DMS 273 (cell line): ENCODE data around the gene DNAL1.
A peak's percentile ranks its signal among the peaks of the same experiment; 100 is the strongest.

Experiments
- DNase-seq: peaks from one replicate; lab custom pipeline; 2025; ENCODE audit not compliant: unreplicated experiment; lab: John Stamatoyannopoulos, UW

Gene DNAL1

DNA sequence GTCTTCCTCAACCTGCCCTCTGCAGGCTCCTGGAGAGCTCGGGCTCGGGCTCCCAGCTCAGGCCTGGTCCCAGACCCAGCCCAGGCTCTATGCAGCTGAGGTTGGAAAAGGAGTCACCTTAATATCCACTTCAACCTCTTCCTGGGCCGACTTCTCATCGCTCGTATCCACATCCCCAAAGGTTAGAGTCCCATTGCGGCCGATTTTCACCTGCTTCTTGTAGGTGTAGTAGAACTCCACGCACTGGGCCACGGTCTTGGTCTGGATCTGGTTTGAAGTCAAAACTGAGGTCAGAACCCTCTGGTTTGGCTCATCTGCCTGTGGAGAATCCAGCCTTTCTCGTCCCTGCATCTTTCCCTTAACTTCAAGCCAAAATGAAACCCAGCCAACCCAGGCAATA is 77.8 kb downstream of the DNAL1 start:
- DNase-seq, result no peak

- no peak for DNase-seq
Measured at GRCh38 chr14:73723406-73723796, 78.6 kb downstream of the DNAL1 start.

- DNase-seq, result peak; percentile 51
Measured at GRCh38 chr14:73723797-73724661, 79.2 kb downstream of the DNAL1 start.

DNA sequence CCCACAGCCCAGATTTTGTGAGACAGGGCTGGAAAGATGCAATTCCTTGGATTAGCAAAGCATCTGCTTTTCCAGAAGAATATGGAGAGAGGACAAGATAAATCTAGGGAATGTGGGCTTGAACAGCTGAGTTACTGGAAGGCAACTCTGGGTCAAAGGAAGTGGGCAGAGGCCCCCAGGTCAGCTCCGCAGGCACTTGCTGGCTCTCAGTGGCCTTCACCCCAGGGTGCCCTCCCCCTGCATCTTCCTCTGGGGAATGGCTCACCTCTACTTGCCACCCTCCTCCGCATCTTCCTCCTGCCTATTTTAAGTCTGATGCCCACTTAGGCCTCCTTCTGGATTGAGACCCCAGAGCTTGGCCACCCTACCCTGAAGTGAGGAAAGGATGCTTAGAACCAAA is 79.9 kb downstream of the DNAL1 start:
- no peak for DNase-seq

GRCh38 chr14:73725116-73726024 is 80.6 kb downstream of the DNAL1 start:
- DNase-seq, result no peak

- no peak for DNase-seq
Measured at GRCh38 chr14:73726025-73726961, 81.5 kb downstream of the DNAL1 start.

DNA sequence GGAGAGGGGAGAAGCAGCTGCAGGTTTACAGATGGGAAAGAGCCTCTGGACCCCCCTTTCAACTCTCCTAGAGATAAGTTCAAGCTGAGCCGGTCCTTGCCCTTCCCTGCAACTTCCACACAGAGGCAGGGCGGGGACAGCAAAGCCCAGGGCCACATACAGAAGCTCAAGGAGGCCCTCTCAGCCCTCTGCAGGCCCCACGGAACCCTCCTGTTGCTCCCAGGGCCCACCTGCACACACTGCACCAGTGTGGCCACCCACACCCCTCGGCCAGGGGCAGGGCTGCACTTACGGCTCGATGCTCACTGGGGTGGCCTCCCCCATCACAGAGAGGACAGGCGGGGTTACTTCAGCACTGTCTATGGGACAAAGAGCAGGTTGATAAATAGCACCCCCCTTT is 82.4 kb downstream of the DNAL1 start:
- DNase-seq, result no peak

GRCh38 chr14:73728717-73729330 is 84.0 kb downstream of the DNAL1 start:
- DNase-seq, result peak; percentile 83

- no peak for DNase-seq
Measured at GRCh38 chr14:73729556-73730265, 84.9 kb downstream of the DNAL1 start.

DNA sequence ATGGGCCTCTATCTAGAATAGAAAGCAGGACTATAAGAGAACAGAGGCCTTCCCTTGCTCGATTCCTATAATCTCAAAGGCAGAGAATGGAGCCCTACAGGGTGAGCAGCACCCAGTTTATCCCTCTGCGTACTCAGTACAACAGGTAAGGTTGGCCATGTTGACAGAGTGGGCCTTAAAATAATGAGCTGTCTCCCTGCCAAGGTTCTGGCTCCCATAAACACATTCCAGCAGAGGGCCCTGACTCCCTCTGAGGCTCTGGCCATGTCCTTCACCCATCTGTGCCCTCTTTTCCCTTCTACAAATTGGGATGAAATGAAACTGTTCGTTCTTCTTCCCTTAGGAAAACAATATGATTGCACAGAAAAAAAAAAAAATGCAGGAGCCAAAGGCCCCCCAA is 86.3 kb downstream of the DNAL1 start:
- no peak for DNase-seq

DNA sequence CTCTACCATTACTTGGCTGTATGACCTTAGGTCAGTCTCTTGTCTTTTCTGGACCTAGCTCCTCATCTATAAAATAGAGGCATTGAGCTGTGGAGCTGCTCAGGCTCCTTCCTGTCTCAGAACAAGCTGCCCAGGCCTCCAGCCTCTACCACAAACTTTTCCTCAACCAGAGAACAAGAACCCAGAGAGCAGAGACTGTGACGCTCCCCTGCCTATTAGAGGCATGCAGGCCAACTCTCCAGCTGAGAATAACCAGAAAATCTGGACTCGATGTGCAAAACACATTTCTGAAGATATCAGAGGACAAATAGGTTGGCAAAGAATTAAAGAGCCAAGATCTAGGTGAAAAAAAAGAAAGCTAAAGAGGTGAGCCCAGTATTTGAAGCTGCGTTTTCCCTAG is 87.2 kb downstream of the DNAL1 start:
- DNase-seq, result no peak

GRCh38 chr14:73736842-73737241 is 92.1 kb downstream of the DNAL1 start:
- DNase-seq, result no peak

- peak; percentile 50 for DNase-seq
Measured at GRCh38 chr14:73738518-73739173, 93.9 kb downstream of the DNAL1 start.

DNA sequence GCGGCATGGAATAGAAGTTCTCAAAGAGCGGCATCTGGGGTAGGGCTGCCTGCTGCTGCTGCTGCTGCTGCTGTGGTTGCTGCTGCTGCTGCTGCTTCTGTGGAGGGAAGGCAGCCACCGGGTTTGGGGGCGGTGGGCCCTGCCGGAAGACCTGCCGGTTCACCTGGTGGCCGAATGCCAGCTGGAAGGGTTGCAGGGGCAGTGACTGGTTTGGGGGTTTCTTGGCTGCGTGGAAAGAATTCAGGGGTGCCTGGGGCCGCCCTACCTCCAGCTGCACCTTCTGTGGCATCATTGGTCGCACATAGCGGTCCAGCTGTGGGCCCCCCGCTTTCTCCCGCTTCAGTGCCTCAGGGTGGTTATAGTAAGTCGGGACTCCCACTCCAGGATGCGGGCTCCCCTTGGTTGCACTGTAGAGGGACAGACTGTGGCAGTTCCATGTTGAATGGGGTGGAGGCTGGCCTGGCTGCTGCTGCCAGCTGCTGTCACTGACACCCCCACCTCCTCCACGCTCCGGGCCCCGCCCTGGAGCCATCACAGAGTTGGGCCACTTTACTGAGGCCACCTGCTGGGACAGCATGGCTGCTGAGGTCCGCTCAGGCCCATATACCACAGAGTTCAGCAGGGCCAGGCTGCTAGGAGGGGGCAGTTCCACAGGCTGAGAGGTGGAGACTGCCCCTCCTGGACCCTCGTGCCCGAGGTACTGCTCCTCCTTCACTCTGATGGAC is 94.5 kb downstream of the DNAL1 start:
- DNase-seq, result no peak

DNA sequence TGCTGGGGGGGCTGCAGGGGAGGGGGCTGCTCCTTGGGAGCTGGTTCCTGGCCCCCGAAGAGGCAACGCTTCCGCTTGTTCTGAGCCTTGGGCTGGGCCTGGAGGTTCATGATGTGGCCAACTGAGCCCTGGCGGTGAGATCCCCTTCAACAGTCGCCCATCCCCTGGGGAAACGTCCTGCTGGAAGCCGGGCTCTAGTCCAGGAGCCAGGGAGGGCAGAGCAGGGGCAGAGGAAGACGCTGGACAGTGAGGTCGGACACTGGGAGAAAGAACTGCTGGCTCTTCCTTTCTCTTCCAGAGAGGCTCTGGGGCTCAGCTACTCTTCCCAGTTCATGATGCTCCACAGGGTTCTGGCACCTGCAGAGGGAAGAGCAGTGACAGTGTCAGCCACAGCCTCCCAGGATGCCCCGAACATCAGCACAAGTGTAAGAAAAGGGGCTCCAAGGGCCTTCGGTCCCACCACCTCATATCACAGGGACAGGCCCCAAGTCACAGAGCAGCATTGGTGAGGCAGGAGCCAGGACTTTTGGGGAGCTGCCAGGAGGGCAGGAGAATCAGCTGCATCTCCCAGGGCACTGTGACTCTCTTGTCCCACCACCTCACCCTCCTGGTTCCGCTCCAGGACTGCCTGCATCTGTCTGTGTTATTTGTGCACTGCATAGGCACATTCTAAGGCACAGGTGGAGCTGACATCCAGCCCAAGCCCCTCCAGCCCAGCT is 95.3 kb downstream of the DNAL1 start:
- DNase-seq, result no peak

- DNase-seq, result no peak
Measured at GRCh38 chr14:73740618-73741326, 96.0 kb downstream of the DNAL1 start.

DNA sequence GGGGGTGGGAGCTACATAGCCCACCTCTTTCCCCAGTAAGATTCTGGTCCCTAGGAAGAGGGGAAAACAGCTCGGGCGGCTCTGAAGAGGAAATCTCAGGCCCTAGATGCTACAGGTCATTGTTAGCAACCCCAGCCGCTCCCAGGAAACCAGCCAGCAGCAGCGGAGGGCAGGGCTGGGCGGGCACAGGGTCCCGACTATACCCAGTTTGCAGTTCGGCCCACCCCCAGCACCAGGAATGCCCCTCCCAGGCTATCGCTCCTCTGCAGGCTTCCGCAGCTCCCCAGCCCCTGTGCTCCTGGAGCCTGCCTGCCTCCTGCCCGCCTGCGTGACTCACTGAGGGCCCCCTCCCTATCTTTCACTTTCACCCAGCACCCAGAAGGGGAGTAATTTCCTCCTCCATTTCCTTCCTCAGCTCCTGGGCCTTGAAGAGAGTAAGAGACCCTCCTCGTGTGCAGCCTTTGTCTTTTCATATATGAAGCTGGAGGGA is 96.6 kb downstream of the DNAL1 start:
- DNase-seq, result no peak
